Panc1 (cell line): ENCODE measurements around the gene WWOX. TPM values are rescaled to one million over a fixed set of nuclear protein-coding genes. Genes with fewer than 3 reads are reported as not detected.

Source experiments
- ATAC-seq: fragments of 200-7000 bp; cut with Tn5 transposase; 2 replicates; pipeline ENCODE4 v1.9.1; 2020; ENCODE audit warnings: mild to moderate bottlenecking, moderate library complexity
- BruUV-seq: library from RNA; stranded (reverse); fragments of 400-500 nt; replicated peaks from 2 replicates; lab custom pipeline; 2021; lab: Mats Ljungman, UMichigan
- CTCF ChIA-PET: fragments of 300-600 bp; sonication (Branson Sonifier 250); formaldehyde crosslinking; loops from one replicate; lab custom pipeline; 2022; ENCODE audit warnings: antibody characterized with exemption; lab: Charles Lee
- POLR2A ChIA-PET: fragments of 300-600 bp; sonication (Branson Sonifier 250); formaldehyde crosslinking; loops from one replicate; lab custom pipeline; 2022; ENCODE audit warnings: antibody characterized with exemption; lab: Charles Lee
- DNase-seq: peaks from one replicate; pipeline ENCODE4 v3.0.0-alpha.2; 2010; ENCODE audit warnings: low read depth, low spot score
- H3K27ac ChIP-seq: 2 replicates; pipeline ENCODE4 v1.5.1; 2011; ENCODE audit warnings: mild to moderate bottlenecking, low read length, inconsistent platforms
- H3K27me3 ChIP-seq: fragments of 200-500 bp; sonication (Bioruptor generic); 2 replicates; pipeline ENCODE4 v1.6.0; 2014; ENCODE audit warnings: low read length, inconsistent platforms; ENCODE audit not compliant: control insufficient read depth, insufficient read depth
- H3K36me3 ChIP-seq: fragments of 200-500 bp; sonication (Bioruptor generic); 2 replicates; pipeline ENCODE4 v1.5.1; 2014; ENCODE audit warnings: inconsistent platforms, mild to moderate bottlenecking, low read length, moderate library complexity; ENCODE audit not compliant: control insufficient read depth, insufficient read depth
- H3K4me1 ChIP-seq: 2 replicates; pipeline ENCODE4 v1.5.1; 2011; ENCODE audit warnings: inconsistent platforms, mild to moderate bottlenecking, low read length, moderate library complexity; ENCODE audit not compliant: control insufficient read depth, insufficient read depth
- H3K4me3 ChIP-seq, 2 experiments: 2 replicates each; pipeline ENCODE4 v1.5.1; 2011 to 2012; ENCODE audit warnings: low read depth in 2 of 2, low read length in 2 of 2, mild to moderate bottlenecking in 2 of 2, inconsistent platforms in 1 of 2, moderate library complexity in 1 of 2
- H3K9me3 ChIP-seq: fragments of 200-500 bp; sonication (Bioruptor generic); 2 replicates; pipeline ENCODE4 v1.5.1; 2014; ENCODE audit warnings: low read depth, mild to moderate bottlenecking, inconsistent platforms, low read length, moderate library complexity; ENCODE audit not compliant: control insufficient read depth, insufficient read depth
- CTCF ChIP-seq: fragments of 450-650 bp; IDR thresholded peaks from 2 replicates; pipeline ENCODE4 v1.5.1; 2017; ENCODE audit warnings: mild to moderate bottlenecking
- POLR2AphosphoS5 ChIP-seq: IDR thresholded peaks from 2 replicates; pipeline ENCODE4 v1.6.1; 2012; ENCODE audit warnings: mild to moderate bottlenecking, low read depth, low read length, moderate library complexity
- REST ChIP-seq, 2 experiments: IDR thresholded peaks; 2 replicates each; pipeline ENCODE4 v1.6.1; 2011 to 2012; ENCODE audit warnings: low read depth in 2 of 2, control low read depth in 1 of 2, low read length in 1 of 2, mild to moderate bottlenecking in 1 of 2, moderate library complexity in 1 of 2; ENCODE audit not compliant: insufficient read depth in 1 of 2
- SIN3A ChIP-seq: IDR thresholded peaks from 2 replicates; pipeline ENCODE4 v1.6.1; 2012; ENCODE audit warnings: low read depth, mild to moderate bottlenecking, low read length, moderate library complexity, borderline replicate concordance; ENCODE audit not compliant: insufficient read depth
- TCF7L2 ChIP-seq: IDR thresholded peaks from 2 replicates; pipeline ENCODE4 v1.6.1; 2011; ENCODE audit warnings: mild to moderate bottlenecking, low read depth, low read length, inconsistent platforms
- in situ Hi-C: cut with HindIII; loops from 2 replicates; pipeline ENCODE4 v1.10.0; 2016; ENCODE audit warnings: low sequenced_read_pairs, low pct_unique_long_range_greater_than_20kb
- intact Hi-C: fragments of 100-400 bp; cut with micrococcal nuclease; formaldehyde crosslinking; loops from one replicate; pipeline ENCODE4 v1.10.0; 2022; ENCODE audit not compliant: unreplicated experiment
- total RNA-seq: library from RNA; stranded (reverse); gene quantifications from one replicate; pipeline ENCODE4 v1.2.1, GENCODE V29; 2021; ENCODE audit not compliant: unreplicated experiment

Gene WWOX
- total RNA-seq, 1 experiment from 2014 or later: 12.5 TPM

- in situ Hi-C loops: no loop called here
- Histone ChIP-seq H3K4me3 (no peak overlapping the region), H3K9me3 (no peaks in the 10 kb centered on the region), H3K27ac (no peak overlapping the region), H3K36me3 (no peaks in the 10 kb centered on the region), H3K27me3 (no peaks in the 10 kb centered on the region), H3K4me1 (no peaks in the 10 kb centered on the region)
- ATAC-seq (no peak), DNase-seq (no peak)
- CTCF ChIA-PET: no interaction called here
- no TSS peak for BruUV-seq
- TF ChIP-seq REST (IDR thresholded peaks at IDR 0.05; ENCODE audit: insufficient read depth in 1 of 2, low read depth in 2 of 2, low read length in 1 of 2) (no peak), SIN3A (no peak), POLR2AphosphoS5 (no peak), CTCF (no peak), TCF7L2 (no peak)
- intact Hi-C loops: no loop called here
- POLR2A ChIA-PET: no interaction called here
Observed at GRCh38 chr16:79006765-79007164, 907.3 kb downstream of the WWOX start.

- no peak for DNase-seq
- no TSS peak for BruUV-seq
- H3K9me3 ChIP-seq: no peaks in the 10 kb centered on the region
- ATAC-seq: no peak
- H3K27ac ChIP-seq: no peak overlapping the region
- H3K27me3 ChIP-seq: no peaks in the 10 kb centered on the region
- ChIA-PET CTCF (no interaction called here), POLR2A (no interaction called here)
- intact Hi-C loops (no loop called here), in situ Hi-C loops (no loop called here)
- no peaks in the 10 kb centered on the region for H3K36me3 ChIP-seq
- TF ChIP-seq CTCF (no peak), REST (IDR thresholded peaks at IDR 0.05; ENCODE audit: insufficient read depth in 1 of 2, low read depth in 2 of 2, low read length in 1 of 2) (no peak), SIN3A (no peak), TCF7L2 (no peak), POLR2AphosphoS5 (no peak)
- no peaks in the 10 kb centered on the region for H3K4me1 ChIP-seq
- H3K4me3 ChIP-seq: no peak overlapping the region
Observed at GRCh38 chr16:79007614-79008013, 908.2 kb downstream of the WWOX start.
